Kidney capillary endothelial cell (primary cell): ENCODE data around the gene NPIPB2.
A peak's percentile ranks its signal among the peaks of the same experiment; 100 is the strongest.
"Not testable (repeated sequence)": the region's sequence is repeated elsewhere in the genome, so short reads cannot be mapped to it uniquely, and the experiment has no call there.

Experiments
- DNase-seq: peaks from one replicate; pipeline ENCODE4 v3.0.0-alpha.2; 2018; ENCODE audit warnings: low spot score

NPIPB2 gene

DNA sequence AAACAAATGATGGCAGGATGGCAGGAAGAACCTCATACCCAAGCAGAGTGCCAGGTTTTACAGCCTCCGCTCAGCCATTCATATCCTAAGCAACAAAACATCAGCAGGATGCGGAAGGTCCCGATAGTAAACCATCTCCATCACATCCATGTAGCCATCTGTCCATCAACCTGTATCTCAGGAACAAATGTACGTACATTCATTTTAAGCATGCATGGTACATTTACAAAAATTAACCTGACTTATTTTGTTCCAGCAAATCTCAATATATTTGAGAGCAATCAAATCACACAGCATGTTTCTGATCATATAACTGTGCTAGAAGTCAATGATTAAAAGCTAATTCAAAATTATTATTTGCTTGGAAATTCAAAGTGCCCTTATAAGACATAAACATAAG, at the start of gene NPIPB2:
TSS of gene NPIPB2 (minus strand) at position 101 of the 400 bp plus-strand sequence. CDS start at position 101, 0 bp downstream.
- DNase-seq: not testable (repeated sequence)

DNA sequence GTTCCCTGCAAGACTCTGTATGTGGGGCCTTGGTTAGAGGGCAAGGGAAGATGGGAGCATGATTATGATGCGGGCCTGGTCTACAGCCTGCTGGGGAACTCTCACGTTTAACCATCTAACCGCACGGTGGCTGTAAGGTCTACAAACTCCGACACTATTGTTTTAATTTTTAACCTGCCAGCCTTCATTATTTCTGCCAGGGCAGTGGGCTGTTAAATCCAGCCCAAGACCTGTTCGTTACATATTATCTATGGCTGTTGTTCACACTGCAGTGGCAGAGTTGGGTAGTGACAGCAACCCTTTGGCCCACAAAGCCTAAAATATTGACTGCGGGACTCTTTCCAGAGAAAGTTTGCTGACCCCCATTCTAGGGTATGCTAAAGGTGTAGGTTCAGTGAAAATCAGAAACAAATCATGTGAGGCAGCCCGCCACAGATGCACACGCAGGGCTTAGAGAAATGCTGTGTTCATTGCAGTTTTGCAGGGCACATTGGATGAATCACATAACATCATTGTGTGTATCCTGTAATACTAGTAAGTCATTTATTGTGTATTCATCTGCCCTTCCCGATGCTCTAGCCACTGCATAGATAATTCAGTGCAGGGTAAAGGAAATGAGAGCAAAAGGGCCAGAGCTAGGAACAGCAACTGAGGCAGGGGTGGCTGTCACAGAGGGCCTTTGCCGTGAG, 49.0 kb upstream of the NPIPB2 start:
- DNase-seq: no peak

DNA sequence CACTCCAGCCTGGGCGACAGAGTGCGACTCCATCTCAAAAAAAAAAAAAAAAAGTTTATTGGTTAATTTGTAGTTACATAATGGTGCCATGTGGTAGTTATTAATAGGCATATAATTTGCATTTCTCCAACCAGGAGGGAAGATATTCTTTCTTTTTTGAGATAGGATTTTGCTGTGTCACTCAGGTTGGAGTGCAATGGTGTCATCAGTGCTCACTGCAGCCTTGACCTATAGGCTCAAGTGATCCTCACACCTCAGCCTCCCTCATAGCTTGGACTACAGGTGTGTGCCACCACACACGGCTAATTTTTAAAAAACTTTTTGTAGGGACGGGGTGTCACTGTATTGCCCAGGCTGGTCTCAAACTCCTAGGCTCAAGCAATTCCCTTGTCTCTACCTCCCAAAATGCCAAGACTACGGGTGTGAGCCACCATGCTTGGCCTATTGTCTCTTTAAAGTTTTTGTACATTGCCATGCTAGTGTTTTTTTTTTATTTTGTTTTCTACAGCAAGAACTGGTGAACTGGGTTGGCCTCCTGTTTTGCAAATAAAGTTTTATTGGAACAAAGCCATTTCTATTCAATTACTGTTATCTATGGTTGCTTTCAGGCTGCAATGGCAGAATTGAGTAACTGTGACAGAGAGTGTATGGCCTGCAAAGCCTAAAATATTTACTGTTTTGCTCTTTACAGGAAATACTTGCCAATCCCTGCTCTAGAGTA, 46.6 kb upstream of the NPIPB2 start:
- no peak for DNase-seq

DNA sequence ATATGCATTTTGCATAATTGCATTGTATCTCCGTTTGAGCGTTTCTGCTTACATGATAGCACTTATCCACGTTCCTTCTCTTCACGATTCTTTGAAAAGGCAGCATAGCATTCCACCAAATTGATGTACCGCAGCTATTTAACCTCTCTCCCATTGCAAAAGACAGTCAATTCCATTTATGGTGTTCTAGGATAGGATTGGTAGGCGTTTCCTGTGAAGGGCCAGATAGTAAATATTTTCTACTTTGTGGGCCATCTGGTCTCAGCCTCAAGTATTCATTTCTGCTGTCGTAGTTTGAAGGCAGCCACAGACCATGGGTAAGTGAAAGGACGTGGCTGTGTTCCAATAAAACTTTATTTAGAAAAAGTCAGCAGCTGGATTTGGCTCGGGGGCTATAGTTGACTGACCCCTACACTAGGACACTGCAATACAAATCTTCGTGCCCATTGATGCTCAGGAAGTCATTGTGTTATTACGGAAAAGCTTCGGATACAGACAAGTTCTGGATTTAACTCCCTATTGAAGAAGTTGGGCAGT, 44.7 kb upstream of the NPIPB2 start:
- no peak for DNase-seq

DNA sequence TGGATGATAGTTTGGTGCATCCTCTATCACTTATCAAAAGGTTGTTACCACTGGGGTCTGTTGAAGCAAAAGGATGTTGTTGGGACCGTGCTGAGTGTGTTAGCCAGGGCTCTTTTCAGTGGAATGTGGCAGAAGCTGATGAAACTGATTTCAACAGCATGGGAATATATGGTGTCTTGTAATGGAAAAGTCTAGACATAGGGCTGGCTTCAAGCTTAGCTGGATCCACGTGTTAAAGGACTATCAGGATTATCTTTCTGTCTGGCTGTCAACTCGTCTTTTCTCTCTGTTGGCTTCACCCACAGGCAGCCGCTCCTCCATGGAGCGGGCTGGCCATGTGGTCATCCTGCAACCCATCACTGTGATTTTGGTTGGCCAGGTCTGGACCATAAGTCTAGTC, 43.4 kb upstream of the NPIPB2 start:
- no peak for DNase-seq

DNA sequence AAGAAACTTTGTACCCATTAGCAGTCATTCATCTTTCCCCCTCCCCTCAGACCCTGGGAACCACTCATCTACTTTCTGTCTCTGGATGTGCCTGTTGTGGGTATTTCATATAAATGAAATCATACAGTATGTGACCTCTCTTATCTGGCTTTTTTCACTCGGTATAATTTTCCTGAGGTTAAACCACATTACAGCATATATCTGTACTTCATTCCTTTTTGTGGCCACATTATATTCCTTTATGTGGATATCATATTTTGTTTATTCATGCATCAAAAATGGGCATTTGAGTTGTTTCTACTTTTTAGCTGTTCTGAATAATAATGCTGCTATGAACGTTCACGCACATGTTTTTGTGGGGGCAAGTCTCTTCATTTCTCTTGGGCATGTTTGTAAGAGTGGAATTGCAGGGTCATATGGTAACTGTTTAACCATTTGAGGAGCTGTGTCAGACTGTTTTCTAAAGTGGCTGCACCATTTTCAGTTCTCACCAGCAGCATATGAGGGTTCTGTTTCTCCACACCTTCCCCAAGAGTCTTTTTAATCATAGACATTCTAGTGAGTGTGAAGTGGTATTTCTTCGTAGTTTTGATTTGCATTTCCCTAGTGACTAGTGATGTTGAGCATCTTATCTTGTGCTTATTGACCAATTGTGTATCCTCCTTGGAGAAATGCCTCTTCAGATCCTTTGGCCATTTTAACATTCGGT, 38.4 kb upstream of the NPIPB2 start:
- DNase-seq: no peak

DNA sequence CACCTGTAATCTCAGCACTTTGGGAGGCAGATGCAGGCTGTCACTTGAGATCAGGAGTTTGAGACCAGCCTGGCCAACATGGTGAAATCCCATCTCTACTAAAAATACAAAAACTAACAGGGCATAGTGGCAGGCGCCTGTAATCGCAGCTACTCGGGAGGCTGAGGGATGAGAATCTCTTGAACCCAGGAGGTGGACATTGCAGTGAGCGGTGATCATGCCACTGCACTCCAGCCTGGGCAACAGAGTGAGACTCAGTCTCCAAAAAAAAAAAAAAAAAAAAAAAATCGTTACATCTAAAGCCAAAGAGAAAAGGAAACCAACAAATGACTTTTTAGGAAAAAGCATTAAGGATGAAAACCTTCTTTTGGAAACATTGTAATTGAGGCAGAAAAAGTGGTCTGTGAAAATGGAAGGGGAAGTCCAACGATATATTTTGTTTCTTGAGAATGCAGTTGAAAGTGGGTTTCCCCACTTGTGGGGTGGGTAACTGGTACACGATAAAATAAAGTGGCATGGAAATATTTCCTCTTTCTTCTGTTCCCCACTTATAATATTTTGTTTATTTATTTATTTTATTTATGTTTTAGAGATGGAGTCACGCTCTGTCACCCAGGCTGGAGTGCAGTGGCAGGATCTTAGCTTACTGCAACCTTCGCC, 37.3 kb upstream of the NPIPB2 start:
- no peak for DNase-seq

DNA sequence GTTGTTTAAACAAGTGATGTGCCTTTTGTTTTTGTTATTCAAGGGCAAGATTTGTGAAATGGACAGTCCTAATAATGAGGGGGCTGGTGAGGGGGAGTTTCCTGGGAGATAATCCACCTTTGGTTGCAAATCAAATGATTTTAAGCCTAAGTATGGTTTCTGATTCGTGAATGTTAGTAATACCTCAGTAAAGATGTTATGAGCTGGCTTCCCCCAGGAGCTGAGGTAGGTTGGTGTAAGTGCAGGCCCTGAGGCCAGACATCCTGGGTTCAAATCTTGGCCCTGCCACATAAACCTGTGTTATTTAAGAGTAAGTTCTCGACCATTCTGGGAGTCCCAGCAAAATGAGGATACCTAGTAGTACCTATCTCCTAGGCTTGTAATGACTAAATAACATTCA, 36.2 kb upstream of the NPIPB2 start:
- no peak for DNase-seq

DNA sequence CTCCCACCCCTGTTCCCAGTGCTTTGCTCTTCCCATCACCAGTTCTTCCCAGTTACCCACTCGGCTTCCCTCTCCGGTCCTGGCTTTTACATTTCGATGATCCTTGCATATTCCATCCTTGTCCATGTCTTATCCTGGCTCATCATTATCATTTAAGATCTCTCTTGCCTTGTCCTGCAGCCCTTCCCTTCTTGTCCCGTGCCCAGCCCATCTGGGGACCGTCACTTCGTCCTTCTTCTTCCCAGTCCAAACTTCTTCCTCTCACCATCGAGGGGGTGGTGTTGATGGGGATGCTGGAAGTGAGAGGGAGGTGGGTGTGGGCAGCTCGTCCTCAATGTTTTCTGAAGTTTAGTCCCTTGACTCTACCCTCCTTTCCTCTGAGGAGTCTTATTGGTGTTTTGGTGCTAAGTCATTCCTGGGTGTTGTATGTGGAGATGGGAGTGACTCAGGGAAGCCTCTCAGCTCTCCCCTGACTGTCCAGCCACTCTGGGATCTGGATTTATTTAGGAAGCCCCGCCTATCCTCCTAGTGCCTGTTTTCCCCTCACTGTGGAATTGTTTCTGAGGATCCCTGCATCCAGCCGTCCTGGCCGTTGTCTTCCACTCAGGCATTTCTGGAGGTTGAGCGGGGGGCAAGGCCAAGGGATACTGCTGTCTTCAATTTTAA, 35.7 kb upstream of the NPIPB2 start:
- peak; percentile 36 for DNase-seq

DNA sequence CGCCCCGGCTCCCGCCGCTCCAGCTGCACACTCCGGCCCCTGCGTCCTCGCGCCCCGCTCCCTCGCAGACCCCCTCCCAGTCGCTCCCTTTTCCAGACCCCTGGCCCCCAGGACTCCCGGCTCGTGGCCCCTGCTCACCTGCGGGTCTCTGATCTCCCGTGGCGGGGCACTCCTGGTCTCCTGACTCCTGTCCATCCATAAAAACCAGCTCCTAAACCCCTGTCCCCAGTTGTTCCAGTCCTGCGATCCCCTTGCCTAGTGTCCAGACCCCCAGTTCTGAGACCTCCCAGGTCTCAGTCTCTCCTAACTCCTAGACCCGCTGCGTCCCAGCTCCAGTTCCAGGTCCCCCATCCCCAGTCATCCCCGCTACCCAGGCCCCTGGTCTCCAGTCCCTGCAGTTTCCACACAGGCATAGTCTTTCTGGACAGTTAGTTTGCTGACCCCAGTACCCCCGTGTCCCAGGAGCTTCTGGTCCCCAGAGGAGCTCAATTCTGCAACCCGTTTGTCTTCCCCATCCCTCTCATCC, 35.1 kb upstream of the NPIPB2 start:
- DNase-seq: no peak

DNA sequence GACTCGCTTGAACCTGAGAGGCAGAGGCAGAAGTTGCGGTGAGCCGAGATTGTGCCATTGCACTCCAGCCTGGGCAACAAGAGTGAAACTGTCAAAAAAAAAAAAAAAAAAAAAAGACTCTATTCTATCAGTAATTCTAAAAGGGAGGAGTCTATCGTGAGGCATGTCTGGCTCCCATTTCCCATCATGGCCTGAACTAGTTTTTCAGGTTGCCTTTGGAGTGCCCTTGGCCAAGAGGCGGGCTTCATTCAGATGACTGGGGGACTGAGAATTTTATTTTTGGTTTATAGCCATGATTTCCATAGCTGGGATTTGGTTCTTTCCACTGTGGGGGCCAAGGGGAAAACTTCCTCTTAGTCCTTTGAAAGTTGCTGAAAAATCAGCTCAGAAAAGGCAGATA, 31.2 kb upstream of the NPIPB2 start:
- DNase-seq: no peak

DNA sequence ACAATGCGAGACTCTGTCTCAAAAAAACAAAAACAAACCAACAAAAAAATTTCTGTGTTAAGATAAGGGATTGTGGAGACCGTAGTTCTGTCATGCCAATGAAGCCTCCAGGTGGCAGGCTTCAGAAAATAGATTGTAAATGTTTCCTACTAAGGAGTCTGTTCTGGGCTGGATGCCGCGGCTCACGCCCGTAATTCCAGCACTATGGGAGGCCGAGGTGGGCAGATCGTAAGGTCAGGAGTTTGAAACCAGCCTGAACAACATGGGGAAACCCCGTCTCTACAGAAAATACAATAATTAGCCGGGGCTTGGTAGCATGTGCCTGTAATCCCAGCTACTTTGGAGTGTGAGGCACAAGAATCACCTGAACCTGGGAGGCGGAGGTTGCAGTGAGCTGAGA, 30.3 kb upstream of the NPIPB2 start:
- DNase-seq: no peak

DNA sequence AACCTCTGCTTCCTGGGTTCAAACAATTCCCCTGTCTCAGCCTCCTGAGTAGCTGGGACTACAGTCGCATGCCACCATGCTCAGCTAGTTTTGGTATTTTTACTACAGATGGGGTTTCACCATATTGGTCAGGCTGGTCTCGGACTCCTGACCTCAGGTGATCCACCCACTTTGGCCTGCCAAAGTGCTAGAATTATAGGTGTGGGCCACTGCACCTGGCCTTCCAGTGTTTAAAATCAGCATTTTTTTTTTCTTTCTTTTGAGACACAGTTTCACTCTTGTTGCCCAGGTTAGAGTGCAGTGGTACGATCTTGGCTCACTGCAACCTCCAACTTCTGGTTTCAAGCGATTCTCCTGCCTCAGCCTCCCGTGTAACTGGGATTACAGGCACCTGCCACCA, 28.4 kb upstream of the NPIPB2 start:
- not testable (repeated sequence) for DNase-seq

DNA sequence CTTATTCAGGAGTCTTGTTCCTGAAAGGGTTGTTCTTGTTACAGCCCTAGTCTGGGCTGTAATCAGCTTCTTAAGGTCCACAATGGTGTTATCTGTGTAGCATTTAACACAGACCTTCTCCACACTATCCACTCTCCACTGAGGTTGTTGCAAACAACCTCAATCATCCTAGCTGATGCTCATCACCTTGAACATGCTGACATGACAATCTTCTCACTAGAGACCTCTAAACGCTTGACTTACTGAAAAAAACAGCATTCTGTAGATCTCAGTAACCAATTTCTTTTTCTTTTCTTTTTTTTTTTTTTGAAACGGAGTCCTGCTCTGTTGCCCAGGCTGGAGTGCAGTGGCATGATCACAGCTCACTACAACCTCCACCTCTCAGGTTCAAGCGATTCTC, 26.7 kb upstream of the NPIPB2 start:
- no peak for DNase-seq

DNA sequence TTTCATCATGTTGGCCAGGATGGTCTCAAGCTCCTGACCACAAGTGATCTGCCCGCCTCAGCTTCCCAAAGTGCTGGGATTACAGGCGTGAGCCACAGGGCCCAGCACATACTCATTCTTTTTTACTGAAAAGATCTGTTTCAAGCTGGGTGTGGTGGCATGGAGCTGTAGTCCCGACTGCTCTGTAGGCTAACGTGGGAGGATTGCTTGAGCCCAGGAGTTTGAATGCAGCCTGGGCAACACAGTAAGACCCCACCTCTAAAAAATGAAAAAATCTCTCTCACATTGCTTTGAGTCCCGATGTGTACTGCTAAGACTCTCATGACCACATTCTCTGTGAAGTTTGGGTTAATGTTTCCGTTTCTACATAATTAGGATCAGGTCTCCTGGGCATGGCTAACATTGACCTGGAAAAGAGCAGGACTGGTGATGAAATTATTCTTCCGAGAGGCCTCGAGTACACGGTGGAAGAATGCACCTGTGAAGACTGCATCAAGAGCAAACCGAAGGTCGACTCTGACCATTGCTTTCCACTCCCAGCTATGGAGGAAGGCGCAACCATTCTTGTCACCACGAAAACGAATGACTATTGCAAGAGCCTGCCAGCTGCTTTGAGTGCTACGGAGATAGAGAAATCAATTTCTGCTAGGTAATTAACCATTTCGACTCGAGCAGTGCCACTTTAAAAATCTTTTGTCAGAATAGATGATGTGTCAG, 25.5 kb upstream of the NPIPB2 start:
- DNase-seq: no peak

DNA sequence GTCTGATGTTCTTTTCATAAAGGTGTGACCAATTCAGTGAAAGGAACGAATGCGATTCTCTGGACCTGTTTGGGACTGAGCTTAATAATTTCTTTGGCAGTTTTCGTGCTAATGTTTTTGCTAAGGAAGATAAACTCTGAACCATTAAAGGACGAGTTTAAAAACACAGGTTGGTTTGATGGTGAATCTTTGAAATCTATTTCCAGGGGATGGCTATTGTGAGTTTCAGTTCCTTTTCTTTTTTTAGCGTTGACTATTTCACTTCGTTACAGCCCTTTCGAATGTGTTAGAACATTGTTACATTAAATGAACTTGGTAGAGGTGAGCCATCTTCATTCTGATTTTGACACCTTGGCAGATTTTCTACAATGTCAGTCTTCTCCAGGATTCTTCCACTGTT, 24.3 kb upstream of the NPIPB2 start:
- DNase-seq: no peak

DNA sequence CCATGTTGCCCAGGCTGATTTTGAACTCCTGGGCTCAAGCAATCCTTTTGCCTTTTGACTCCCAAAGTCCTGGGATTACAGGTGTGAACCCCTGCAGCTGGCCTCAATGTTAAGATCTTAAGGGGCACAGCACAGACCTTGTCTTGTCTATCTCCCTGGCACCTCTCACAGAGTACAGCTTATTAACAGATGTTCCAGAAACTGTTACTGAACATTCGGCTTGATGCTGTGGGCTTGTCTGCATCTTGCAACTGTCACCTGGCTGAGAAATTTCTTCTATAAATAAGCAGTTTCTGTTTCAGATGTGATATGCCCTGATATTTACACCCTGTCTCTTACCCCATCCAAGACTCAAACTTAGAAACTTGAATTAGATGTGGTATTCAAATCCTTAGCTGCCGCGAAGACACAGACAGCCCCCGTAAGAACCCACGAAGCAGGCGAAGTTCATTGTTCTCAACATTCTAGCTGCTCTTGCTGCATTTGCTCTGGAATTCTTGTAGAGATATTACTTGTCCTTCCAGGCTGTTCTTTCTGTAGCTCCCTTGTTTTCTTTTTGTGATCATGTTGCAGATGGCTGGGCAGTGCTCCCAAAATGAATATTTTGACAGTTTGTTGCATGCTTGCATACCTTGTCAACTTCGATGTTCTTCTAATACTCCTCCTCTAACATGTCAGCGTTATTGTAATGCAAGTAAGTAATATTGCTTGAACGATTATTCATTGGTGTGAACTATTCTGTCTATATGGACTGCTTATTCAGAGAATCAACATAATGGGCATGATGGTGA, 23.1 kb upstream of the NPIPB2 start, which contains the start of gene TNFRSF17:
TSS of gene TNFRSF17 (plus strand) at position 450 of the 791 bp plus-strand sequence. CDS start at position 565, 115 bp downstream.
- no peak for DNase-seq

DNA sequence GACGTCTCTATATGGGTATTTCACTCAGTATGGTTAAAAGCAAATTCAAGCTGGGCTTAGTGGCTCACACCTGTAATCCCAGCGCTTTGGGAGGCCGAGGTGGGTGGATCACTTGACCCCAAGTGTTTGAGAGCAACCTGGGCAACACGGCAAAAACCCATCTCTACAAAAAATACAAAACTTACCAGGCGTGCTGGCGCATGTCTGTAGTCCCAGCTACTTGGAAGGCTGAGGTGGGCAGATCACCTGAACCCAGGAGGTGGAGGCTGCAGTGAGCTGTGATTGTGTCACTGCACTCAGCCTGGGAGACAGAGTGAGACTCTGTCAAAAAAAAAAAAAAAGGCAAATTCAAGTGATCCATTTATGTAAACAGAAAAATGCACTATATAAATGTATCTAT, 21.9 kb upstream of the NPIPB2 start:
- no peak for DNase-seq

DNA sequence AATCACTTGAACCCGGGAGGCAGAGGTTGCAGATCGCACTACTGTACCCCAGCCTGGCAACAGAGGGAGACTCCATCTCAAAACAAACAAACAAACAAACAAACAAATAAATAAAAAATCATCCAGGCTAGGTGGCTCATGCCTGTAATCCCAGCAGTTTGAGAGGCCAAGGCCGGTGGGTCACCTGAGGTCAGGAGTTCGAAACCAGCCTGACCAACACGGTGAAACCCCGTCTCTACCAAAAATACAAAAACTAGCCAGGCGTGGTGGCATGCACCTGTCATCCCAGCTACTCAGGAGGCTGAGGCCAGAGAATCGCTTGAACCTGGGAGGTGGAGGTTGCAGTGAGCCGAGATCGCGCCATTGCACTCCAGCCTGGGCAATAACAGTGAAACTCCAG, 21.1 kb upstream of the NPIPB2 start:
- not testable (repeated sequence) for DNase-seq

DNA sequence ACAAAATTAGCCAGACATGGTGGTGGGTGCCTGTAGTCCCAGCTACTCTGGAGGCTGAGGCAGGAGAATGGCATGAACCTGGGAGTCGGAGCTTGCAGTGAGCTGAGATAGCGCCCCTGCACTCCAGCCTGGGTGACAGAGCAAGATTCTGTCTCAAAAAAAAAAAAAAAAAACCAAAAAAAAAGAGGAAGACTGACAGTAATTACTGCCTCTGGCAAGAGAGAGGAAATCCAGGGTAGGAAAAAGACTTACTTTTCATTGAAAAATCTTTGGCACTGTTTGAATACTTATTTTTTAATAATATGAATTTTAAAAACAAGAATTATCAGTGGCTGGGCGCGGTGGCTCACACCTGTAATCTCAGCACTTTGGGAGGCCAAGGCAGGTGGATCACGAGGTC, 20.6 kb upstream of the NPIPB2 start:
- DNase-seq: not testable (repeated sequence)
